Thymus (tissue), 11 donors: ENCODE measurements around the gene SPATA16. TPM values are rescaled to one million over a fixed set of nuclear protein-coding genes. Genes with fewer than 3 reads are reported as not detected.

Experiments
- DNase-seq, 9 donors: peaks; one replicate each; pipeline ENCODE4 v3.0.0-alpha.2; 2013; ENCODE audit warnings: low spot score in 9 of 9, low read depth in 6 of 9, missing footprints in 1 of 9
- H3K27ac ChIP-seq, 2 donors: one replicate each; pipeline ENCODE4 v1.5.1; 2013; ENCODE audit warnings: control low read depth in 1 of 2, low read depth in 1 of 2, low read length in 1 of 2, mild to moderate bottlenecking in 1 of 2, moderate library complexity in 1 of 2
- H3K27me3 ChIP-seq, 2 donors: one replicate each; pipeline ENCODE4 v1.5.1; 2013; ENCODE audit warnings: low read length in 1 of 2; ENCODE audit not compliant: control insufficient read depth in 2 of 2, insufficient read depth in 1 of 2
- H3K36me3 ChIP-seq, 2 donors: one replicate each; pipeline ENCODE4 v1.5.1; 2013; ENCODE audit warnings: low read length in 1 of 2, mild to moderate bottlenecking in 1 of 2, moderate library complexity in 1 of 2; ENCODE audit not compliant: control insufficient read depth in 2 of 2, insufficient read depth in 2 of 2
- H3K4me1 ChIP-seq, 2 donors: one replicate each; pipeline ENCODE4 v1.5.1; 2013; ENCODE audit warnings: low read length in 2 of 2; ENCODE audit not compliant: control insufficient read depth in 2 of 2, insufficient read depth in 2 of 2
- H3K4me3 ChIP-seq, 2 donors: one replicate each; pipeline ENCODE4 v1.5.1; 2013; ENCODE audit warnings: low read length in 2 of 2, control low read depth in 1 of 2, mild to moderate bottlenecking in 1 of 2
- H3K9me3 ChIP-seq, 2 donors: one replicate each; pipeline ENCODE4 v1.5.1; 2013; ENCODE audit warnings: low read length in 1 of 2, mild to moderate bottlenecking in 1 of 2; ENCODE audit not compliant: control insufficient read depth in 2 of 2, insufficient read depth in 1 of 2
- WGBS: extraction: QIAGEN DNeasy Blood & Tissue Kit; methylation state at CpG from one replicate; pipeline ENCODE4 v1.1.7; 2013; 5-methylcytosine and 5-hydroxymethylcytosine counted together
- polyA plus RNA-seq: library from polyadenylated mRNA; stranded (reverse); fragments of 200-250 nt; gene quantifications from one replicate; pipeline ENCODE4 v1.2.3, GENCODE V29; 2013
- total RNA-seq: library from RNA; stranded (reverse); fragments of 120-200 nt; gene quantifications from one replicate; pipeline ENCODE4 v1.2.4, GENCODE V29; 2013
- donor health status: healthy.

The SPATA16 gene
- total and polyA plus RNA-seq, 2 donors = 0.02 TPM; not detected in 1

DNA sequence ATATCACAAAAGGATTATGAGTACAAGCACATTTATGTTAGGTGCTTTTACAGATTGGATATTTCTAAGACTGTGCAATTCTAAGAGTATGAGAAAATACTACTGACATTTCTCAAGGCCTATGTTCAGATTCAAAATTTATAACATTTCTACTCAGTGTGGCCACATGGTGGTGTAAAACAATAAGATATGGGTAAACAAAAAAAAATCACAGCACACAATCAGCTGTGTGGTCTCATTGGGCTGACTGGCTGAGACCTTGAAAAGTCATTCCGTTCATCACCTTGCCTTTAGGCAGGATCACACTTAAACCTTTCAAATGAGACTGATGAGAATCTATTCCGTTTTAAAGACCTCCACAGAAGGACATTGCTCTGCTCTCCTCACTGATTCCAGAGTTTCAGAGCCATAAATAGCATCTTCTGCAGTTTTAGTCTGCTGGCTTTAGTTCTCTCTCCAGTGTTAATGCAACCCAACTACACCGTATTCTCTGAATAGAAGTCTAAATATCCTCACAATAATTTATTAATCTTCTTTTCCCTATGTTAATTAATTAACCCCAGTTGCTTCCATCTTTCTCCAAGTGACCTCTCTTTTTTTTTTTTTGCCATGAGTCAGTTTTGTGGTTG is 158.2 kb downstream of the SPATA16 start:
- no peak for DNase-seq
- Histone ChIP-seq H3K27me3 (no peaks in the 10 kb centered on the region), H3K4me1 (no peaks in the 10 kb centered on the region), H3K27ac (no peak overlapping the region), H3K36me3 (no peaks in the 10 kb centered on the region), H3K9me3 (no peaks in the 10 kb centered on the region), H3K4me3 (no peak overlapping the region)
- WGBS = 89% methylated on average over 3 of the region's 3 CpGs

DNA sequence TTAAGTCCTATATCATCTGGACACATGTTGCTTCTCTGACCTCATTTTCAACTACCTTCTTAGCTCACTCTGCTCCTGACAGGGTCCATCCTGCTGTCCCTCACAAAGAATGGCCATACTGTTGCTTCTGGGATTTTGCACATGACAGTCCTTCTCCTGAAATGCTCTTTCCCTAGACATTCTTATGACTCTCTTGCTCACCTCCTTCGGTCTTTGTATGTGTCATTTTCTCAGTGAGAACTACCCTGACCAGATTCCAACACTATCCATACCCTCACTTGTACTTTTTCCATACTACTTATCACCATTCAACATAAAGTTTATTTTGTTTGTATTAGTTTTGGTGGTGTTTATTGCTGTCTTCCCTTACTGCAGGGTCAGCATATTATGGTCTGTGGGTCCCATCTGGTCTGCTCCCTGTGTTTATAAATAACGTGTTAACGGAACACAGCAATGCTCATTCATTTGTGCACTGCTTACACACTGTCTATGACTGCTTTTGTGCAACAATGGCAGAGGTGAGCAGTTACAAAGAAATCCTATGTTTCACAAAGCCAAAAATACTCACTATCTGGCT is 159.5 kb downstream of the SPATA16 start:
- DNase-seq = no peak
- 96% methylated on average over 3 of the region's 3 CpGs for WGBS

DNA sequence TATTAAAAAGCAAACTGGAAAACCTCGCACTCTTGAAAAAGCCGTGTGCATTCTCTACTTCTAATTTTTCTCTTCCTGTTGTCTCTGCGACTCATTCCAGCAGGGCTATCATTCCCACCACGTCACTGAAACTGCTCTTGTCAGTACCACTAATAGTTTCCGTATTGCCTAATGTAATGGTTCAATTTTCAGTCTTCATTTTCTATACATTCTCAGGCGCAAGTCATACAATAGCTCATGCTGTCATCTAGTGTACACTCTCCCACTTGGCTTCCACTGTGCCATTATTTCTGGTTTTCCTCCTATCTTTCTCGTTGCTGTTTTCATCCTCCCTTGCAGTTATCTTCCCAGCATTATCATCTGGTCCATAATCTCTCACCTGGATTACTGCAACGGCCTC is 160.2 kb downstream of the SPATA16 start:
- H3K27me3 ChIP-seq = no peaks in the 10 kb centered on the region
- DNase-seq = no peak
- 94% methylated on average over 8 of the region's 8 CpGs for WGBS

More for the DNA sequence above, 159.5 kb downstream of the SPATA16 start:
- Histone ChIP-seq H3K9me3 (no peaks in the 10 kb centered on the region), H3K27ac (no peak overlapping the region), H3K4me3 (no peak overlapping the region), H3K4me1 (no peaks in the 10 kb centered on the region), H3K36me3 (no peaks in the 10 kb centered on the region), H3K27me3 (no peaks in the 10 kb centered on the region)

DNA sequence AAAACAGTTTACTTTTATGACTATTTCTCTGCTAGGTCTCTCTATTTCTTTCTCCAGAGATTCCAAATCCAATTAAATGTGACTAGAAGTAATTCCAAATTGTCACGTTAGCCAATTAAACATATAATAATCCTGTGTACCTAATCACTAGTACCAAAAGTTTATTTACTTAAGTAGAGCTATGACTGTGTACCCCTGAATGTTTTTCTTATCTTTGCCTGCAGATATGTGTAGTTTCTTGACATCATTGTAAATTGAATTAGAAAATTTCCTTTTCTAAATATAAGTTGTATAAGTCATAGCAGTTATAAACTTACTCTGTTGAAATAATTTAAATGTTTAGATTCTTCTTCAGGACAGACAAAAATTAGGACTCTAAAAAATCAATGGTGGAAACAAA is 163.3 kb downstream of the SPATA16 start:
- H3K4me3 ChIP-seq = no peak overlapping the region
- H3K9me3 ChIP-seq = no peaks in the 10 kb centered on the region
- no peak for DNase-seq
- 99% methylated on average over 1 of the region's 1 CpG for WGBS
- no peaks in the 10 kb centered on the region for H3K4me1 ChIP-seq
- H3K36me3 ChIP-seq = no peaks in the 10 kb centered on the region
- no peaks in the 10 kb centered on the region for H3K27me3 ChIP-seq
- no peak overlapping the region for H3K27ac ChIP-seq

More for the DNA sequence above, 160.2 kb downstream of the SPATA16 start:
- Histone ChIP-seq H3K36me3 (no peaks in the 10 kb centered on the region), H3K9me3 (no peaks in the 10 kb centered on the region), H3K27ac (no peak overlapping the region), H3K4me1 (no peaks in the 10 kb centered on the region), H3K4me3 (no peak overlapping the region)

DNA sequence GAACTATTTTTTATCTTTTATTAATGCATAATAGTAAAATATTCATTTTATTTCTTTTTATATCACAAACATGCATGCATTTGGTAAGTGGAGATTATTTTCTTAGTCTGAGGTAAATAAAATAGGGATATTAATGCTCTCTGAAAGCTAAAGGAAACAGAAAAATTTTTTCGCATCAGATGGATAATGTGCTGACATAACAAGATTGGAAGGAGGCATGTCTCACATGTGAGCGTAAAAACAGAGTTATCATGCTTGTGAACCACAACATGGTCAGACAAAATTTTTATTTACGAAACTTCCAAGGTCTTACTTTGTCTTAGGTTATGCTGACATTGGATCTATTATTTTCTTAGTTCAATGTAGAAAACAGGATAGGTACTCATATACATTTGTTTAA is 166.1 kb downstream of the SPATA16 start:
- Histone ChIP-seq H3K27me3 (no peaks in the 10 kb centered on the region), H3K4me3 (no peak overlapping the region), H3K4me1 (no peaks in the 10 kb centered on the region), H3K36me3 (no peaks in the 10 kb centered on the region), H3K9me3 (no peaks in the 10 kb centered on the region), H3K27ac (no peak overlapping the region)
- 96% methylated on average over 3 of the region's 3 CpGs for WGBS
- DNase-seq = no peak

DNA sequence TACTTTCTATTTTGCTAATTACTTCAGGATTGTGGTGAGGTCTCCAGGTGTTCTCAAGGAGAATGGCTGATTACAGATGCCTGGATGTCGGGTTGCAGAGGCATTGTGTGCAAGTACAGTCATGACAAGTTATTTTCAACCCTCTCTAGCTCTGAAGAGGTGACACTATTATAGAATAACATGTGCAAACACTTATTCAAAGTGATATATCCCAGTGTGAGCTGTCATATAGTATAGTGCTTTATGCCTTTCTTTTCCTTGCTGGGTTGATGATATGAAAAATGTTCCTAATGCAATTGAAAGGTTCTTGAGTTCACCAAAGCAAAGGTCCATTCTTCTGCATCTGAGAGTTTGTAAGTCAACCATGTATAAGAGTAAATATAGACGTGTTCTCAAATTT is 167.2 kb downstream of the SPATA16 start:
- 88% methylated on average over 2 of the region's 2 CpGs for WGBS
- H3K27ac ChIP-seq = no peak overlapping the region
- no peaks in the 10 kb centered on the region for H3K9me3 ChIP-seq
- H3K4me1 ChIP-seq = no peaks in the 10 kb centered on the region
- no peaks in the 10 kb centered on the region for H3K27me3 ChIP-seq
- DNase-seq = no peak
- no peak overlapping the region for H3K4me3 ChIP-seq
- no peaks in the 10 kb centered on the region for H3K36me3 ChIP-seq

DNA sequence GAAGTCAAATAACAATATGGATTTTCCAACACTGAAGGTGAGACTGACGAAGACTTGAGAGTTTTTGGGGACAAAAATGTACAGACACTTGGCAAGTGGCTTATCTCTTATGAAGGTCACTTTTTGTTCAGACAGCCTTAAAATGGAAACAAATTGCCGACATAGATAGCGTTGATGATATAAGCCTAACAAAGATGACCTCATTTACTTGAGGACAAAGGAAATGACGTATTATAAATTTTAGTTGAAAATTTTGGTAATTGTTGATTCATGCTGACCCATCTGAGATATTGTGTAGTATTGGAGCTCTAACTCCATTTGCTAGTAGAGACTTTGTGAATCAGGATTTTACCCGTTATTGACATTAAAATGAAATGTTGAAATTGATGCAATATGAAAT is 168.3 kb downstream of the SPATA16 start:
- WGBS = 97% methylated on average over 5 of the region's 5 CpGs
- no peak for DNase-seq
- H3K4me3 ChIP-seq = no peak overlapping the region
- no peaks in the 10 kb centered on the region for H3K9me3 ChIP-seq
- H3K27me3 ChIP-seq = no peaks in the 10 kb centered on the region
- no peaks in the 10 kb centered on the region for H3K36me3 ChIP-seq
- no peaks in the 10 kb centered on the region for H3K4me1 ChIP-seq
- no peak overlapping the region for H3K27ac ChIP-seq

DNA sequence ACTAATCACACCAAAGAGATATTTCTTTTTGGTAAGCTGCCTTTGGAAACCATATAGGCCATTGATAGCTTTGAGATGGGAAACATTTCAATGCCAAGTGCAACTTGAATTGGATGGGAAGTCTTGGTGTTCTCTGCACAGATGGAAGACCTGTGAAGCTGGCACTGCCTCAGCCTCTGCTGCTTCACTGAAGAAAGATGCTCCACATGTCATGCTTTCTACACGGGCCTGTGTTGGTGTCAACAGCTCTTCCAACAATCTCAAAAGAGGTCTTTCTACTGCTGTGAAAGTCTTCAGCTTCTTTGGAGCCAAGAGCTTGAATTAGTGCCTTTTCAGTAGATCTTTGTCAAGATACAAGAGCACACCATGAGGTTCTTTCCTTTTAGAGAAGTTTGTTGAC is 169.0 kb downstream of the SPATA16 start:
- Histone ChIP-seq H3K4me1 (no peaks in the 10 kb centered on the region), H3K4me3 (no peak overlapping the region), H3K36me3 (no peaks in the 10 kb centered on the region), H3K9me3 (no peaks in the 10 kb centered on the region), H3K27me3 (no peaks in the 10 kb centered on the region), H3K27ac (no peak overlapping the region)
- 91% methylated on average over 1 of the region's 1 CpG for WGBS
- no peak for DNase-seq

DNA sequence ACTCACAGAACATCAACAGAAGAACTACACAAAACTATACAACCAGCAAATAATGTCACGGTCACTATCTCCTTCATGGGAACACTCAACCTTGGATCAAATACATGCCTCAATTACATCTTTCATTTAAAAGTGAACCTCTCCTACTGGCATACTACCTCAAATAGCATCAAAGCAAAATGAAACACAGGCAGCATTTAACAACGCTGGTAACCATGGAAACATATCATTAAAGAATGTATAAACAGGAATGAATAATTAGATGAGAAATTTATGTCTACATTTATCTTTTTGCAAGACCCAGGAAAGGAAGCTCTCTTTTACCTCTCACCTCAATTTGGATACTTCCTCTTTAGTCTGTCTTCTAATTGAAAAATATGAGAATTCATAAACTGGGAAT is 172.4 kb downstream of the SPATA16 start:
- H3K4me1 ChIP-seq = no peaks in the 10 kb centered on the region
- 93% methylated on average over 2 of the region's 2 CpGs for WGBS
- no peaks in the 10 kb centered on the region for H3K9me3 ChIP-seq
- DNase-seq = no peak
- H3K4me3 ChIP-seq = no peak overlapping the region
- H3K36me3 ChIP-seq = no peaks in the 10 kb centered on the region
- no peaks in the 10 kb centered on the region for H3K27me3 ChIP-seq
- H3K27ac ChIP-seq = no peak overlapping the region
